ENCODE results near the gene RELCH. TPM values are rescaled to one million over a fixed set of nuclear protein-coding genes. Genes with fewer than 3 reads are reported as not detected.

Gene RELCH
- total RNA-seq, 1 donor from 2014 or later = 26.6 TPM

DNA sequence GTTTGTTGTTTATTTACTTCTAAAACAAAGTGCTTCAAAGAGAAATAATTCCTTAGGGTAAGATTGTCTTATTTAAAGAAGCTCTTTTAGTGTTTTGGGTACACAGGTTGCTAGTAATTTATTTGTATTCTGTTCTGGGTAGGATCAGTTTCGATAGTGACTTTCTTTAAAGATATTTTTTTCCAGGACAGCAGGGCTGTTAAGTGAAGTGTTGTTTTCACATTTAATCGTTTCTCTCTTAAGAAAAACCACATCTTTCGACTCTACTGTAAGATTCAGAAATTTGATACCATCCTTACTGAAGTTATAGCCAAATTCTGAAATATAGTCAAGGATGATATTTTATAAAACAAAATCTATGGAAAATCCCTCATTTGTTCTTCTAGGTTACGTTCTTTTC lies 155.8 kb downstream of the RELCH start:
- no peak overlapping the region for H2AFZ ChIP-seq (ENCODE audit: low read depth, low read length)

DNA sequence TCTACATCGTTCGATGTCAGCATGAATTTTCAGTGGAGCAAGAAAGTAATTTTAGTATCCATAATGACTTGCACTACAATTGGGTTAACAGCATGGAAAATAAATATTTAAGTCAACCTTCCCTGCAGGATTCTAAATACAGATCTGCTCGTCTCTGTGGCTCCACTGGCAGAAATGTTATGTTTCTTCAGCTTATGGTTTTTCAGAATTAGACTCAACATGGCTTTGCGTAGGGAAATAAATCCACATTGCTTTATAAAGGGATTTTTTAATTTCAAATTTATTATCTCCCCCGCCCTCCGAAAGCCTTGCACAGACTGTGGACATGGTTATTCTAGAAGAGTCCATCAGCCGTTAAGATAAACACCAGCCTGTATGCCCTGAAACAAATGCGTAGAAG lies 156.3 kb downstream of the RELCH start:
- Histone ChIP-seq H3K9ac (ENCODE audit: low read length) (no peak overlapping the region), H2AFZ (ENCODE audit: low read depth, low read length) (no peak overlapping the region), H3K9me3 (ENCODE audit: insufficient read depth, low read depth, low read length) (no peaks in the 10 kb centered on the region), H3K4me1 (ENCODE audit: insufficient read depth, low read length) (peaks cover 14% of the 10 kb centered on the region), H3K79me2 (ENCODE audit: insufficient read depth, low read length) (no peaks in the 10 kb centered on the region), H3K36me3 (ENCODE audit: insufficient read depth, low read length) (no peaks in the 10 kb centered on the region), H3K4me3 (ENCODE audit: insufficient read depth, low read depth, low read length) (no peak overlapping the region), H3K27ac (ENCODE audit: low read depth, low read length) (no peak overlapping the region), H3K4me2 (ENCODE audit: low read length) (no peak overlapping the region), H4K20me1 (ENCODE audit: insufficient read depth, low read length) (no peaks in the 10 kb centered on the region), H3K27me3 (ENCODE audit: insufficient read depth, low read length) (peaks cover 33% of the 10 kb centered on the region)
- Mint-ChIP-seq H3K9me3 (ENCODE audit: unreplicated experiment) (no peaks in the 10 kb centered on the region), H3K27me3 (ENCODE audit: low read depth, unreplicated experiment) (peaks cover 22% of the 10 kb centered on the region), H3K4me1 (ENCODE audit: low read depth, unreplicated experiment) (peaks cover 17% of the 10 kb centered on the region), H3K36me3 (ENCODE audit: low read depth, unreplicated experiment) (no peaks in the 10 kb centered on the region), H3K27ac (ENCODE audit: unreplicated experiment) (no peak overlapping the region), H3K4me3 (ENCODE audit: unreplicated experiment) (no peak overlapping the region)
- no peak for FAIRE-seq
- TF ChIP-seq, protein P1, sequence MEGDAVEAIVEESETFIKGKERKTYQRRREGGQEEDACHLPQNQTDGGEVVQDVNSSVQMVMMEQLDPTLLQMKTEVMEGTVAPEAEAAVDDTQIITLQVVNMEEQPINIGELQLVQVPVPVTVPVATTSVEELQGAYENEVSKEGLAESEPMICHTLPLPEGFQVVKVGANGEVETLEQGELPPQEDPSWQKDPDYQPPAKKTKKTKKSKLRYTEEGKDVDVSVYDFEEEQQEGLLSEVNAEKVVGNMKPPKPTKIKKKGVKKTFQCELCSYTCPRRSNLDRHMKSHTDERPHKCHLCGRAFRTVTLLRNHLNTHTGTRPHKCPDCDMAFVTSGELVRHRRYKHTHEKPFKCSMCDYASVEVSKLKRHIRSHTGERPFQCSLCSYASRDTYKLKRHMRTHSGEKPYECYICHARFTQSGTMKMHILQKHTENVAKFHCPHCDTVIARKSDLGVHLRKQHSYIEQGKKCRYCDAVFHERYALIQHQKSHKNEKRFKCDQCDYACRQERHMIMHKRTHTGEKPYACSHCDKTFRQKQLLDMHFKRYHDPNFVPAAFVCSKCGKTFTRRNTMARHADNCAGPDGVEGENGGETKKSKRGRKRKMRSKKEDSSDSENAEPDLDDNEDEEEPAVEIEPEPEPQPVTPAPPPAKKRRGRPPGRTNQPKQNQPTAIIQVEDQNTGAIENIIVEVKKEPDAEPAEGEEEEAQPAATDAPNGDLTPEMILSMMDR (IDR thresholded peaks at IDR 0.05; ENCODE audit: insufficient read depth, low read depth, low read length) = no peak
- no peak for TF ChIP-seq EZH2 (IDR thresholded peaks at IDR 0.05; ENCODE audit: insufficient read depth, low read length)
- DNase-seq (ENCODE audit: low read depth) = no peak

More for the DNA sequence above, 155.8 kb downstream of the RELCH start:
- Mint-ChIP-seq H3K9me3 (ENCODE audit: unreplicated experiment) (no peaks in the 10 kb centered on the region), H3K36me3 (ENCODE audit: low read depth, unreplicated experiment) (no peaks in the 10 kb centered on the region), H3K4me1 (ENCODE audit: low read depth, unreplicated experiment) (peaks cover 17% of the 10 kb centered on the region), H3K27ac (ENCODE audit: unreplicated experiment) (no peak overlapping the region), H3K27me3 (ENCODE audit: low read depth, unreplicated experiment) (peaks cover 22% of the 10 kb centered on the region), H3K4me3 (ENCODE audit: unreplicated experiment) (no peak overlapping the region)
- Histone ChIP-seq H3K4me2 (ENCODE audit: low read length) (no peak overlapping the region), H3K36me3 (ENCODE audit: insufficient read depth, low read length) (no peaks in the 10 kb centered on the region), H3K4me3 (ENCODE audit: insufficient read depth, low read depth, low read length) (no peak overlapping the region), H4K20me1 (ENCODE audit: insufficient read depth, low read length) (no peaks in the 10 kb centered on the region), H3K9ac (ENCODE audit: low read length) (no peak overlapping the region), H3K27ac (ENCODE audit: low read depth, low read length) (no peak overlapping the region), H3K9me3 (ENCODE audit: insufficient read depth, low read depth, low read length) (no peaks in the 10 kb centered on the region), H3K4me1 (ENCODE audit: insufficient read depth, low read length) (peaks cover 14% of the 10 kb centered on the region), H3K79me2 (ENCODE audit: insufficient read depth, low read length) (no peaks in the 10 kb centered on the region), H3K27me3 (ENCODE audit: insufficient read depth, low read length) (peaks cover 33% of the 10 kb centered on the region)
- no peak for FAIRE-seq
- no peak for DNase-seq (ENCODE audit: low read depth)
- TF ChIP-seq, protein P1 (IDR thresholded peaks at IDR 0.05; ENCODE audit: insufficient read depth, low read depth, low read length) = no peak
- TF ChIP-seq EZH2 (IDR thresholded peaks at IDR 0.05; ENCODE audit: insufficient read depth, low read length) = no peak

DNA sequence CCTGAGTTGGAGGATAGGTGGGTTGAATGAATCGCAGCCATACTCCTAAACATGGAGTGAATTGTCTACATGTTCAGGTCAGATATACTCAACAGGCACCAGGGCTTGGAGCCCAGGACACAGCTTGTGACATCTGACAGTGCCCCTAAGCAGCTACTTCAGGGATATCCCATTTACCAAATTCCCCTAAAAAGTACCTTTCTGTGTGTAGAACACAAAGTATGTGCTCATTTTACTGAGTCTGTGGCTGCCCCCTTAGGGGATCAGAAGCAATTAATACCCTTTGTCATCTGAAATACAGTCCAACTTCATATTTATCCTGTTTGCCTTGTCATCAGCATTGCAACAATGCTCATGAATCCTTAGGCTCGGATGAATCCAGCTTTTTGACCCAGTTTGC lies 158.9 kb downstream of the RELCH start:
- H3K36me3 Mint-ChIP-seq (ENCODE audit: low read depth, unreplicated experiment) = no peaks in the 10 kb centered on the region
- Histone ChIP-seq H3K27ac (ENCODE audit: low read depth, low read length) (no peak overlapping the region), H3K9me3 (ENCODE audit: insufficient read depth, low read depth, low read length) (no peaks in the 10 kb centered on the region), H3K79me2 (ENCODE audit: insufficient read depth, low read length) (no peaks in the 10 kb centered on the region), H3K4me3 (ENCODE audit: insufficient read depth, low read depth, low read length) (no peak overlapping the region), H3K4me1 (ENCODE audit: insufficient read depth, low read length) (no peaks in the 10 kb centered on the region), H4K20me1 (ENCODE audit: insufficient read depth, low read length) (no peaks in the 10 kb centered on the region), H2AFZ (ENCODE audit: low read depth, low read length) (no peak overlapping the region), H3K4me2 (ENCODE audit: low read length) (no peak overlapping the region), H3K27me3 (ENCODE audit: insufficient read depth, low read length) (peaks cover 31% of the 10 kb centered on the region), H3K9ac (ENCODE audit: low read length) (no peak overlapping the region), H3K36me3 (ENCODE audit: insufficient read depth, low read length) (no peaks in the 10 kb centered on the region)
- FAIRE-seq (no peak), DNase-seq (ENCODE audit: low read depth) (no peak)
- no peak overlapping the region for H3K4me3 Mint-ChIP-seq (ENCODE audit: unreplicated experiment)
- peaks cover 26% of the 10 kb centered on the region for H3K27me3 Mint-ChIP-seq (ENCODE audit: low read depth, unreplicated experiment)
- H3K4me1 Mint-ChIP-seq (ENCODE audit: low read depth, unreplicated experiment) = peaks cover 6% of the 10 kb centered on the region
- TF ChIP-seq, protein P1 (IDR thresholded peaks at IDR 0.05; ENCODE audit: insufficient read depth, low read depth, low read length) = no peak
- TF ChIP-seq EZH2 (IDR thresholded peaks at IDR 0.05; ENCODE audit: insufficient read depth, low read length) = no peak
- H3K27ac Mint-ChIP-seq (ENCODE audit: unreplicated experiment) = no peak overlapping the region
- no peaks in the 10 kb centered on the region for H3K9me3 Mint-ChIP-seq (ENCODE audit: unreplicated experiment)

Measured in astrocyte (in vitro differentiated cells and primary cell).